22Rv1 (cell line): Measurements from ENCODE around the gene CD80.
A peak's percentile ranks its signal among the peaks of the same experiment; 100 is the strongest.

Experiments used
- H3K27ac ChIP-seq: fragments of 450-650 bp; 2 replicates; pipeline ENCODE4 v1.5.1; 2017
- CTCF ChIP-seq: fragments of 450-650 bp; IDR thresholded peaks from 2 replicates; pipeline ENCODE4 v1.5.1; 2017; ENCODE audit warnings: mild to moderate bottlenecking
- ZFX ChIP-seq: fragments of 450-650 bp; IDR thresholded peaks from 2 replicates; pipeline ENCODE4 v1.6.1; 2017; ENCODE audit warnings: antibody characterized with exemption, borderline replicate concordance

Gene CD80

GRCh38 chr3:119524931-119525662 is 34.3 kb downstream of the CD80 start:
- TF ChIP-seq ZFX (no peak), CTCF (peak; percentile 42)
- no peak overlapping the region for H3K27ac ChIP-seq

GRCh38 chr3:119518026-119518425 is 41.4 kb downstream of the CD80 start:
- TF ChIP-seq ZFX, result no peak
- no peak overlapping the region for H3K27ac ChIP-seq

GRCh38 chr3:119517112-119517511 is 42.3 kb downstream of the CD80 start:
- no peak overlapping the region for H3K27ac ChIP-seq
- TF ChIP-seq ZFX (no peak), CTCF (no peak)

GRCh38 chr3:119514637-119515036 is 44.8 kb downstream of the CD80 start:
- TF ChIP-seq CTCF, result no peak
- no peak for TF ChIP-seq ZFX
- H3K27ac ChIP-seq, result no peak overlapping the region

- TF ChIP-seq CTCF (no peak), ZFX (no peak)
- H3K27ac ChIP-seq, result no peak overlapping the region
Measured at GRCh38 chr3:119510690-119511089, 48.7 kb downstream of the CD80 start.

- no peak for TF ChIP-seq ZFX
- TF ChIP-seq CTCF, result no peak
- no peak overlapping the region for H3K27ac ChIP-seq
Measured at GRCh38 chr3:119508172-119508845, 51.1 kb downstream of the CD80 start.

- no peak for TF ChIP-seq CTCF
- no peak for TF ChIP-seq ZFX
- H3K27ac ChIP-seq, result no peak overlapping the region
Measured at GRCh38 chr3:119507404-119507803, 52.0 kb downstream of the CD80 start.
